ENCODE measurements around the gene MYADML2. TPM values are rescaled to one million over a fixed set of nuclear protein-coding genes. Genes with fewer than 3 reads are reported as not detected.

Gene MYADML2
- total RNA-seq, 4 donors from 2014 or later = 2.9 to 24.9 (median 13.3) TPM

DNA sequence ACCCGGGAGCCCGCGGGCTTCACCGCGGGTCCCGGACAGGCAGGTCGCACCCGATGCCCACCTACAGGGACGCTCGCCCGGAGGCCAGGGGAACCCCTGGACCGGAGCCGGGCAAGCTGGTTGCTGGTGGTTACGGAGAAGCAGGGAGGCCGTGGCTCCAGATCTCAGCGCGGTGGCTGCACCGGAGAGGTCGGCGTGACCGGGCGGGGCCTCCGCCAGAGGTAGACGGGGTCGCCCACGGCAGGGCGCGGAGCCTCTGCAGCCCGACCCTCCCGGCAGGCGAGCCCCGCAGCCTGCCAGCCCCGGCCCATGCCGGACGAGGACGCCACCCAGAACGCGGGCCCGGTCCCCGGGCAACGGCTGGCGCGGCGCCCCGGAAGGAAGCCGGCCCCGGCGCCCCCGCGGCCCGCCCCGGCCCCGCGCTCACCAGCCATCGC is 36.2 kb downstream of the MYADML2 start:
- TF ChIP-seq POLR2A (IDR thresholded peaks at IDR 0.05) (no peak), CTCF (IDR thresholded peaks at IDR 0.05 in 4 of 5, conservative IDR thresholded peaks at IDR 0.05 in 1 of 5) (no peak)
- in situ Hi-C loops (cut with MboI; ENCODE audit: low sequenced_read_pairs in 4 of 4) = no loop called here

GRCh38 chr17:81909966-81910839 is 36.8 kb downstream of the MYADML2 start:
- intact Hi-C loops (cut with DNase I; ENCODE audit: low total_unique reads) = loop anchor here (2.0 to 5.0 kb wide), 2 partner anchors 49 to 78 kb away; partner anchors contain the start of genes MCRIP1 and P4HB
- Histone ChIP-seq H3K4me1 (peaks cover 21 to 27% of the 10 kb centered on the region in 2 donors), H3K9me3 (no peaks in the 10 kb centered on the region), H3K27me3 (no peaks in the 10 kb centered on the region), H3K27ac (peak overlapping the region; percentile 43 to 69 (median 58)), H3K36me3 (peaks cover 0 to 30% of the 10 kb centered on the region in 2 donors), H3K4me3 (peak overlapping the region; percentile 61 to 78 (median 63))
- in situ Hi-C loops (cut with MboI; ENCODE audit: low sequenced_read_pairs in 4 of 4) = no loop called here
- DNase-seq (no peak), ATAC-seq (no peak)
- TF ChIP-seq CTCF (IDR thresholded peaks at IDR 0.05 in 4 of 5, conservative IDR thresholded peaks at IDR 0.05 in 1 of 5) = no peak

More for the DNA sequence above, 36.2 kb downstream of the MYADML2 start:
- H3K9me3 ChIP-seq = no peaks in the 10 kb centered on the region
- no peaks in the 10 kb centered on the region for H3K27me3 ChIP-seq
- intact Hi-C loops (cut with DNase I; ENCODE audit: low total_unique reads) = loop anchor here (1.0 to 5.0 kb wide), 3 partner anchors 20 to 79 kb away; partner anchors contain the start of genes ALYREF, ANAPC11, MCRIP1 and P4HB
- ATAC-seq (peak; percentile 35 to 43), DNase-seq (no peak)
- H3K4me1 ChIP-seq = peaks cover 21 to 27% of the 10 kb centered on the region in 2 donors
- peak overlapping the region; percentile 43 to 69 (median 58) for H3K27ac ChIP-seq
- peak overlapping the region; percentile 61 to 78 (median 63) for H3K4me3 ChIP-seq
- H3K36me3 ChIP-seq = peaks cover 0 to 34% of the 10 kb centered on the region in 2 donors

- intact Hi-C loops (cut with DNase I; ENCODE audit: low total_unique reads) (no loop called here), in situ Hi-C loops (cut with MboI; ENCODE audit: low sequenced_read_pairs in 4 of 4) (no loop called here)
- no peak overlapping the region for H3K27ac ChIP-seq
- TF ChIP-seq POLR2A (IDR thresholded peaks at IDR 0.05) = no peak
- TF ChIP-seq CTCF (IDR thresholded peaks at IDR 0.05 in 4 of 5, conservative IDR thresholded peaks at IDR 0.05 in 1 of 5) = no peak
- H3K27me3 ChIP-seq = no peaks in the 10 kb centered on the region
- H3K4me3 ChIP-seq = no peak overlapping the region
- peaks cover 21 to 27% of the 10 kb centered on the region in 2 donors for H3K4me1 ChIP-seq
- DNase-seq = no peak
- H3K36me3 ChIP-seq = peaks cover 0 to 21% of the 10 kb centered on the region in 2 donors
- no peak for ATAC-seq
- no peaks in the 10 kb centered on the region for H3K9me3 ChIP-seq
These were observed 37.8 kb downstream of the MYADML2 start for GRCh38 chr17:81909231-81909630.

GRCh38 chr17:81908793-81909192 is 38.2 kb downstream of the MYADML2 start:
- no peak for DNase-seq
- H3K27ac ChIP-seq = no peak overlapping the region
- H3K9me3 ChIP-seq = no peaks in the 10 kb centered on the region
- intact Hi-C loops (cut with DNase I; ENCODE audit: low total_unique reads) = no loop called here
- peaks cover 21 to 27% of the 10 kb centered on the region in 2 donors for H3K4me1 ChIP-seq
- peaks cover 0 to 16% of the 10 kb centered on the region in 2 donors for H3K36me3 ChIP-seq
- TF ChIP-seq POLR2A (IDR thresholded peaks at IDR 0.05) (no peak), CTCF (IDR thresholded peaks at IDR 0.05 in 4 of 5, conservative IDR thresholded peaks at IDR 0.05 in 1 of 5) (no peak)
- in situ Hi-C loops (cut with MboI; ENCODE audit: low sequenced_read_pairs in 4 of 4) = no loop called here
- ATAC-seq = no peak
- H3K4me3 ChIP-seq = no peak overlapping the region
- H3K27me3 ChIP-seq = no peaks in the 10 kb centered on the region
